Kidney capillary endothelial cell (primary cell): ENCODE measurements around the gene PPP1R7.

Source experiments
- DNase-seq: peaks from one replicate; pipeline ENCODE4 v3.0.0-alpha.2; 2018; ENCODE audit warnings: low spot score

PPP1R7 gene

GRCh38 chr2:241173557-241173956, 23.3 kb downstream of the PPP1R7 start:
- DNase-seq: no peak

GRCh38 chr2:241177526-241178334, 27.5 kb downstream of the PPP1R7 start:
- DNase-seq: no peak

- no peak for DNase-seq
Observed at GRCh38 chr2:241178961-241179360, 28.7 kb downstream of the PPP1R7 start.

GRCh38 chr2:241179899-241180298, 29.6 kb downstream of the PPP1R7 start:
- no peak for DNase-seq

- DNase-seq: no peak
Observed at GRCh38 chr2:241180495-241180894, 30.2 kb downstream of the PPP1R7 start.

- DNase-seq: no peak
Observed at GRCh38 chr2:241182126-241182525, 31.9 kb downstream of the PPP1R7 start.

GRCh38 chr2:241182531-241183133, 32.4 kb downstream of the PPP1R7 start:
- DNase-seq: no peak

- no peak for DNase-seq
Observed at GRCh38 chr2:241183221-241183620, 33.0 kb downstream of the PPP1R7 start.

GRCh38 chr2:241184901-241185300, 34.6 kb downstream of the PPP1R7 start:
- DNase-seq: no peak

- no peak for DNase-seq
Observed at GRCh38 chr2:241185961-241186360, 35.7 kb downstream of the PPP1R7 start.

GRCh38 chr2:241187101-241187917, 37.0 kb downstream of the PPP1R7 start:
- no peak for DNase-seq

GRCh38 chr2:241187918-241188234, 37.6 kb downstream of the PPP1R7 start:
- no peak for DNase-seq

- no peak for DNase-seq
Observed at GRCh38 chr2:241188361-241189092, 38.3 kb downstream of the PPP1R7 start, which contains the start of gene ANO7. TSS of gene ANO7 (plus strand) at chr2:241188677. CDS start at chr2:241190064, 1,387 bp downstream.

- DNase-seq: no peak
Observed at GRCh38 chr2:241189093-241189855, 39.0 kb downstream of the PPP1R7 start.

- no peak for DNase-seq
Observed at GRCh38 chr2:241189856-241190201, 39.6 kb downstream of the PPP1R7 start.

- no peak for DNase-seq
Observed at GRCh38 chr2:241190291-241190981, 40.2 kb downstream of the PPP1R7 start.

GRCh38 chr2:241191081-241191480, 40.8 kb downstream of the PPP1R7 start:
- no peak for DNase-seq

GRCh38 chr2:241193271-241193670, 43.0 kb downstream of the PPP1R7 start:
- DNase-seq: no peak

GRCh38 chr2:241194811-241195210, 44.5 kb downstream of the PPP1R7 start:
- no peak for DNase-seq

- no peak for DNase-seq
Observed at GRCh38 chr2:241195506-241196130, 45.4 kb downstream of the PPP1R7 start.
